K562 (cell line): ENCODE data around the gene STAT6. TPM values are rescaled to one million over a fixed set of nuclear protein-coding genes. Genes with fewer than 3 reads are reported as not detected.
A peak's percentile ranks its signal among the peaks of the same experiment; 100 is the strongest.

Experiments
- ARID1B ChIP-seq: fragments of 450-650 bp; IDR thresholded peaks from 2 replicates; pipeline ENCODE4 v1.6.1; 2016; ENCODE audit warnings: antibody characterized with exemption, mild to moderate bottlenecking, inconsistent platforms
- ARID2 ChIP-seq: fragments of 450-650 bp; IDR thresholded peaks from 2 replicates; pipeline ENCODE4 v1.6.1; 2017; ENCODE audit warnings: antibody characterized with exemption, mild to moderate bottlenecking
- BDP1 ChIP-seq: IDR thresholded peaks from 3 replicates; pipeline ENCODE4 v1.6.1; 2011; ENCODE audit not compliant: insufficient read length, insufficient read depth
- CBX5 ChIP-seq: IDR thresholded peaks from 2 replicates; pipeline ENCODE4 v1.6.1; 2014; ENCODE audit warnings: low read depth, borderline replicate concordance
- CBX8 ChIP-seq: fragments of 200-600 bp; sonication (generic); IDR thresholded peaks from 2 replicates; pipeline ENCODE4 v1.6.1; 2012; ENCODE audit warnings: borderline replicate concordance, mixed run types, low read depth, mild to moderate bottlenecking, moderate library complexity, mixed read lengths, low read length, control low read depth, inconsistent platforms; ENCODE audit not compliant: poor library complexity, severe bottlenecking; ENCODE audit errors: extremely low read depth
- E2F6 ChIP-seq, 2 experiments: IDR thresholded peaks; 2 replicates each; pipeline ENCODE4 v1.6.1; 2011; ENCODE audit warnings: borderline replicate concordance in 1 of 2, control low read depth in 1 of 2, low read depth in 1 of 2, low read length in 1 of 2, mild to moderate bottlenecking in 1 of 2, mixed read lengths in 1 of 2, moderate library complexity in 1 of 2; ENCODE audit not compliant: insufficient read depth in 1 of 2, insufficient read length in 1 of 2, poor library complexity in 1 of 2, severe bottlenecking in 1 of 2; ENCODE audit errors: extremely low read depth in 1 of 2
- FOS ChIP-seq: IDR thresholded peaks from 3 replicates; pipeline ENCODE4 v1.6.1; 2011; ENCODE audit not compliant: insufficient read length; ENCODE audit errors: extremely low read depth
- HMGN3 ChIP-seq: IDR thresholded peaks from 2 replicates; pipeline ENCODE4 v1.6.1; 2011; ENCODE audit warnings: borderline replicate concordance, low read depth, mild to moderate bottlenecking, mixed read lengths, low read length; ENCODE audit not compliant: insufficient read length; ENCODE audit errors: extremely low read depth
- NR3C1 ChIP-seq: sonication (generic); formaldehyde crosslinking; IDR thresholded peaks from 2 replicates; pipeline ENCODE4 v1.8.1; 2022; ENCODE audit warnings: missing genetic modification reagents
- RBM34 ChIP-seq: fragments of 200-400 bp; formaldehyde crosslinking; IDR thresholded peaks from 2 replicates; pipeline ENCODE4 v1.6.1; 2018; ENCODE audit warnings: low read length, borderline replicate concordance; ENCODE audit not compliant: insufficient read depth
- RUNX1 ChIP-seq: sonication (generic); IDR thresholded peaks from 2 replicates; pipeline ENCODE4 v1.6.1; 2016; ENCODE audit warnings: antibody characterized with exemption, low read depth
- SRSF3 ChIP-seq: fragments of 200-400 bp; formaldehyde crosslinking; IDR thresholded peaks from 2 replicates; pipeline ENCODE4 v1.6.1; 2016; ENCODE audit warnings: mild to moderate bottlenecking, low read length, moderate library complexity; ENCODE audit not compliant: insufficient read depth
- ZBTB17 ChIP-seq: fragments of 450-650 bp; formaldehyde crosslinking; IDR thresholded peaks from 2 replicates; pipeline ENCODE4 v1.4.0; 2020; ENCODE audit warnings: mild to moderate bottlenecking
- ZBTB49 ChIP-seq: sonication (generic); formaldehyde crosslinking; IDR thresholded peaks from 2 replicates; pipeline ENCODE4 v1.8.0; 2022; ENCODE audit warnings: missing genetic modification reagents, mild to moderate bottlenecking, borderline replicate concordance
- ZNF134 ChIP-seq: fragments of 250-450 bp; sonication (Bioruptor Pico); conservative IDR thresholded peaks from 2 replicates; pipeline ENCODE4 v1.4.0; 2020
- ZNF395 ChIP-seq: fragments of 200-800 bp; sonication (Bioruptor generic); IDR thresholded peaks from 2 replicates; pipeline ENCODE4 v1.6.1; 2017; ENCODE audit warnings: missing genetic modification characterization, missing compliant biosample characterization
- ZNF740 ChIP-seq, 3 experiments: fragments of 200-800 bp in 1 of 3; sonication (Bioruptor generic) in 1 of 3; sonication (generic) in 1 of 3; formaldehyde crosslinking in 1 of 3; IDR thresholded peaks; 2 replicates each; pipeline versions ENCODE4 v1.6.1 to v1.8.0; 2016 to 2022; ENCODE audit warnings: mild to moderate bottlenecking in 2 of 3, missing compliant biosample characterization in 2 of 3, missing genetic modification characterization in 2 of 3, missing genetic modification reagents in 1 of 3
- polyA plus RNA-seq, 8 experiments: library from polyadenylated mRNA; depleted of rRNA in 4 of 8; stranded (reverse) in 5 of 8; unstranded in 3 of 8; fragments of >200 nt; fragmentation: Nextera tagmentation in 2 of 8; fragmentation: Illumina TruSeq in 1 of 8; extraction: Ambion mirVana in 2 of 8; extraction: Trizol in 1 of 8; gene quantifications; 2 replicates each; pipeline versions ENCODE4 v1.2.1 to v1.2.3, GENCODE V29; 2011 to 2014; ENCODE audit warnings: inconsistent platforms in 1 of 8, missing spikeins in 1 of 8
- total RNA-seq, 7 experiments: library from RNA; depleted of rRNA in 6 of 7; stranded (reverse); fragments of >200 nt in 6 of 7; fragmentation: Illumina TruSeq in 2 of 7; extraction: Trizol in 2 of 7; gene quantifications; 2 replicates each; pipeline versions ENCODE4 v1.2.1 to v1.2.3, GENCODE V29; 2011 to 2021; ENCODE audit warnings: low replicate concordance in 1 of 7
- TF ChIP-seq, protein P1 (sequence below): fragments of 250-450 bp; sonication (Bioruptor Pico); IDR thresholded peaks from 2 replicates; pipeline ENCODE4 v1.5.0; 2020; ENCODE audit warnings: mild to moderate bottlenecking

STAT6 gene
- total and polyA plus RNA-seq, 9 of the 15 experiments (the other 6 are each of a cell fraction or from before 2014, with no cell fraction given): 2.4 to 49.5 (median 26.5) TPM

- no peak for TF ChIP-seq HMGN3
- no peak for TF ChIP-seq ZBTB49 (CRISPR knock-in tag)
- peak; percentile 80 to 86 for TF ChIP-seq E2F6 (IDR thresholded peaks at IDR 0.05; ENCODE audit: borderline replicate concordance in 1 of 2, extremely low read depth in 1 of 2, insufficient read depth in 1 of 2, insufficient read length in 1 of 2, low read depth in 1 of 2, low read length in 1 of 2, poor library complexity in 1 of 2, severe bottlenecking in 1 of 2)
- TF ChIP-seq FOS: no peak
- no peak for TF ChIP-seq BDP1
- TF ChIP-seq RUNX1: no peak
- peak; percentile 97 for TF ChIP-seq ZNF740 (CRISPR knock-in tag; IDR thresholded peaks at IDR 0.05)
- peak in 1 of 2 experiments; percentile 90; a peak in 2 of 4 replicates for TF ChIP-seq ZNF740 (tag; IDR thresholded peaks at IDR 0.05)
- no peak for TF ChIP-seq NR3C1 (CRISPR knock-in tag)
- TF ChIP-seq ZBTB17 (CRISPR knock-in tag): no peak
- TF ChIP-seq ZNF395 (CRISPR knock-in tag): peak; percentile 67
- TF ChIP-seq ZNF134 (CRISPR knock-in tag): no peak
- TF ChIP-seq CBX8: no peak
- no peak for TF ChIP-seq RBM34
- no peak for TF ChIP-seq CBX5
- TF ChIP-seq, protein P1, sequence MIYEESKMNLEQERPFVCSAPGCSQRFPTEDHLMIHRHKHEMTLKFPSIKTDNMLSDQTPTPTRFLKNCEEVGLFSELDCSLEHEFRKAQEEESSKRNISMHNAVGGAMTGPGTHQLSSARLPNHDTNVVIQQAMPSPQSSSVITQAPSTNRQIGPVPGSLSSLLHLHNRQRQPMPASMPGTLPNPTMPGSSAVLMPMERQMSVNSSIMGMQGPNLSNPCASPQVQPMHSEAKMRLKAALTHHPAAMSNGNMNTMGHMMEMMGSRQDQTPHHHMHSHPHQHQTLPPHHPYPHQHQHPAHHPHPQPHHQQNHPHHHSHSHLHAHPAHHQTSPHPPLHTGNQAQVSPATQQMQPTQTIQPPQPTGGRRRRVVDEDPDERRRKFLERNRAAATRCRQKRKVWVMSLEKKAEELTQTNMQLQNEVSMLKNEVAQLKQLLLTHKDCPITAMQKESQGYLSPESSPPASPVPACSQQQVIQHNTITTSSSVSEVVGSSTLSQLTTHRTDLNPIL (CRISPR knock-in tag): no peak
- no peak for TF ChIP-seq SRSF3
- TF ChIP-seq ARID2: no peak
- peak; percentile 17; the same call in 1 of the 2 replicates for TF ChIP-seq ARID1B
Observed at GRCh38 chr12:57088354-57089270, 22.6 kb downstream of the STAT6 start, which contains the start of gene NAB2 (continued).
